ES-I3 (cell line): ENCODE data around the gene DIO2.

Experiments
- H3K36me3 ChIP-seq: 2 replicates; pipeline ENCODE4 v1.6.1; 2013; ENCODE audit warnings: mild to moderate bottlenecking, low read length, control low read depth, moderate library complexity; ENCODE audit not compliant: insufficient read depth
- H3K4me1 ChIP-seq: 2 replicates; pipeline ENCODE4 v1.6.1; 2013; ENCODE audit warnings: mild to moderate bottlenecking, control low read depth, low read length; ENCODE audit not compliant: insufficient read depth
- H3K9ac ChIP-seq: 2 replicates; pipeline ENCODE4 v1.6.1; 2013; ENCODE audit warnings: low read depth, mild to moderate bottlenecking, low read length, moderate library complexity
- H3K9me3 ChIP-seq: 2 replicates; pipeline ENCODE4 v1.6.1; 2013; ENCODE audit warnings: mild to moderate bottlenecking, low read length, moderate library complexity; ENCODE audit not compliant: control insufficient read depth, insufficient read depth

Gene DIO2

GRCh38 chr14:80206351-80207080, 4.8 kb downstream of the DIO2 start:
- Histone ChIP-seq H3K36me3 (no peaks in the 10 kb centered on the region), H3K9ac (no peak overlapping the region), H3K9me3 (no peaks in the 10 kb centered on the region), H3K4me1 (no peaks in the 10 kb centered on the region)

GRCh38 chr14:80202888-80203562, 8.3 kb downstream of the DIO2 start:
- H3K4me1 ChIP-seq, result no peaks in the 10 kb centered on the region
- H3K36me3 ChIP-seq, result no peaks in the 10 kb centered on the region
- no peaks in the 10 kb centered on the region for H3K9me3 ChIP-seq
- H3K9ac ChIP-seq, result no peak overlapping the region

DNA sequence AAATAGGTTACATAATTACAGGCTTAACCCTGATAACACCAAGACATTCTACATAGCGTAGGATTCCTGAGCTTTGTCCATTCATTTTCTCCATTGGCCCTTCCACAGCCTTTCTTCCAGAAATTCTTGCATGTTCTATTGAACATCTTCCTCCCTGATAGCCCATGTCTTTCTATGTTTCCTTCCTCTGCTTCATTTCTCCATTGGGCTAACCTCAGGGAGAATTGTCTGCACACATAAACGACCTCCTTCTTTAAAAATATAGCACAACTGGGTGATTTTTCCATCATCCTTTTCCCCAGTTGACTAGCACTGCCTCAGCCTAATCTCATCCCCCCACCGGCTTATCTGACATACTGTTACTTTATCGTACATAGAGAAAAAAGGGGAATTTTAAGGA, 11.2 kb downstream of the DIO2 start:
- H3K9me3 ChIP-seq, result no peaks in the 10 kb centered on the region
- no peaks in the 10 kb centered on the region for H3K36me3 ChIP-seq
- H3K4me1 ChIP-seq, result no peaks in the 10 kb centered on the region
- H3K9ac ChIP-seq, result no peak overlapping the region

GRCh38 chr14:80188571-80188970, 22.7 kb downstream of the DIO2 start:
- Histone ChIP-seq H3K36me3 (no peaks in the 10 kb centered on the region), H3K9me3 (no peaks in the 10 kb centered on the region), H3K4me1 (no peaks in the 10 kb centered on the region), H3K9ac (no peak overlapping the region)

DNA sequence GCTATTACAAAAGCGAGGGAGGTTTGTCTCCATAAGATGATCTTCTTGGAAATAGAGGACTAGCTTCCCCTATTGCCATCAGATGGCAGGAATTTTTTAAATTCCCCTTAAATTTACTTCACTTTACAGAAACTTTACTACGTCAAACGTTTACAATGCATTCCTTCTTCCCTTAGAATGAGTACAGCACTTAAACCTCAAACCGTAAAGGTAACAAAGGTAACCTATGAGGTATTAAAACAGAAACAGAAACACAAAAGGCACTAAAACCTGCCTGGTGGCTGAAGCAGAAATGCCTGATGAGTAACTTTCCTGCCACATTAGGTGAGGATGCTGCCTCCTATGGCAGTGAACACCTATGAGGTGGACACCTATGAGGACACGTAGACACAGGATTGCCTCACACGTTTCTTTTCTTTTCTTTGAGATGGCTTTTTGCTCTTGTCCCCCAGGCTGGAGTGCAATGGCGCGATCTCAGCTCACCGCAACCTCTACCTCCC, 25.0 kb downstream of the DIO2 start:
- H3K4me1 ChIP-seq, result no peaks in the 10 kb centered on the region
- no peaks in the 10 kb centered on the region for H3K36me3 ChIP-seq
- H3K9ac ChIP-seq, result no peak overlapping the region
- H3K9me3 ChIP-seq, result no peaks in the 10 kb centered on the region

DNA sequence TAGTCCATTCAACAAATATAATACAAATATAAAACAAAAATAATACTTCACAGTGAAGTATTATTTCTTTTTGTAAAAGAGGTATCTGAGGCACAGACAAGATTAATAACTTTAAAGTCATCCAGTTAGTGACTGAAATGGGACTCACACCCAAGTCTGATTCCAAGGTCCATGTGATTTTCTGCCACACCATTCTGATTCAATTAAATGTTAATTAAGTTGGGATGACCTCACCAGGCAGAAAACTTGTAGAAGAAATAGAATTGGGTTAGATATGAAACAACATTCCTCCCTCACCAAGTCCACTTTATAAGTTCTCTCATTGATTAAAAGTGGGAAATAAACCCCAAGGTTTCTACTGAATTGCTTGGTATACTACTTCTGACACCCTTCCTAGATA, 34.4 kb downstream of the DIO2 start:
- Histone ChIP-seq H3K9ac (no peak overlapping the region), H3K36me3 (no peaks in the 10 kb centered on the region), H3K4me1 (no peaks in the 10 kb centered on the region), H3K9me3 (no peaks in the 10 kb centered on the region)

DNA sequence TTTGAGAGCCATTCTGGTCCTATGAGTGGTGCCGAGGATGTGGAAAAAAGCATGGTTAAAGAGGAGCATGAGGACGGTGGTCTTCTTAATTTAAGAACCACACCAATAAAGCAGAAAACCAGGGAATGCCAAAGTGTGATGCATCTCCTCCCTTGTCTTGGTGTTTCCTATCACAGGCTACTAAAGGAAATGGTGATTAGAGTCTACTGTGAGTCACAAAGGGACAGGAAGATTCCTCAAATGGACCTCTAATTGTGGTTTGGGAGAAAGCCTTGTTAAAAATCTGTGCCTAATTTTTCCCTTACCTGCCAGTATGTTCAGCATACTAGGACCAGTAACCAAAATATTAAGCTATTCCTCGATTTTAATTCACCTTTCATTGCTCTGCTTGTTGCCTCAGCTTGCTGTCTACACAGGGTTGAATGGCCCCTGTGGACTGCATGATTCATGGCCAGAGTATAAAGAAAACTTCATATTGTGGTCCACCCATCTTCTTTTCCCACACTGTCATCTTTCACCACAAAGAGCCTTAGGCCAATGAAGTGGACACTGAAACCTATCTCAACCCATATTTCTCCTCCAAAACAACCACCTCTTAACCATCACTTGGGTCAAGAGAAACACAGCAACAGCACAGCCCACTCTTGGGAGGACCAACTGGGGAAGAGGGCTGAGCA, 38.8 kb downstream of the DIO2 start:
- H3K4me1 ChIP-seq, result no peaks in the 10 kb centered on the region
- no peak overlapping the region for H3K9ac ChIP-seq
- H3K9me3 ChIP-seq, result no peaks in the 10 kb centered on the region
- H3K36me3 ChIP-seq, result no peaks in the 10 kb centered on the region

DNA sequence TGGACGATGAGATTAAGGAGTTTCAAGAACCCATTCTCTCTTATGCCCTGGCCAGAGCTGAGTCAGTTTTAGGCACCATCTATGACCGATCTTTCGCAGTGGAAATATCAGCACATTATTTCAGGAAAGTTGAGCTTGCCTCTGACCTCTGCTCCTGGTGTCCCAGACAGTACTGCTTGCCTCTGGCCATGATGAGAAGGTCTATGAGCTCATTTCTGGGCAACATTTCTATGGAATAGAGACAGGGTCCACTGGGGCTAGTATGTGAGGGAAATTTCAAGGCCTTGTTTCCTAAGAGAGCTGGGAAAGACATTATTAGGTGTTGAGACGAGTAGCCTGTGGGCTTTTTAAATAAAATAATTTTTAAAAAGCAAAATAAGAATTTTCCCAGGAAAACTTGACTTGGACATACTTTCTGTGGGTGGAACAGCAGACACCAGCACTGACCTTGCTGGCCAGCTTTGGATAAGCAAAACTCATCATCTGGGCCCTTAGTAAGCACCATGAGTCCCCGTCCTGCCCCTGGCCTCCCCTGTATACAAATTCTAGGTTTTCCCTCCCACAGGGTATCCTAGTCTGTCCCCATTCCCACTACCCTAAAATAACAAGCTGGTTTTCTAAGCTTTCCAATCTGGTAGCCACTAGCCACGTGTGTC, 43.4 kb downstream of the DIO2 start:
- Histone ChIP-seq H3K36me3 (no peaks in the 10 kb centered on the region), H3K9ac (no peak overlapping the region), H3K4me1 (no peaks in the 10 kb centered on the region), H3K9me3 (no peaks in the 10 kb centered on the region)

- Histone ChIP-seq H3K36me3 (no peaks in the 10 kb centered on the region), H3K4me1 (no peaks in the 10 kb centered on the region), H3K9ac (no peak overlapping the region), H3K9me3 (no peaks in the 10 kb centered on the region)
These were observed 46.1 kb downstream of the DIO2 start for GRCh38 chr14:80164991-80165721.

GRCh38 chr14:80152763-80153162, 58.5 kb downstream of the DIO2 start:
- Histone ChIP-seq H3K9ac (no peak overlapping the region), H3K4me1 (no peaks in the 10 kb centered on the region), H3K36me3 (no peaks in the 10 kb centered on the region), H3K9me3 (no peaks in the 10 kb centered on the region)

- H3K4me1 ChIP-seq, result no peaks in the 10 kb centered on the region
- no peak overlapping the region for H3K9ac ChIP-seq
- no peaks in the 10 kb centered on the region for H3K9me3 ChIP-seq
- no peaks in the 10 kb centered on the region for H3K36me3 ChIP-seq
These were observed 59.1 kb downstream of the DIO2 start for GRCh38 chr14:80152166-80152565.

- no peaks in the 10 kb centered on the region for H3K36me3 ChIP-seq
- H3K4me1 ChIP-seq, result no peaks in the 10 kb centered on the region
- H3K9me3 ChIP-seq, result no peaks in the 10 kb centered on the region
- H3K9ac ChIP-seq, result no peak overlapping the region
These were observed 61.0 kb downstream of the DIO2 start for GRCh38 chr14:80150301-80150700.
